HCT116 (cell line): ENCODE results near the gene CISTR. TPM values are rescaled to one million over a fixed set of nuclear protein-coding genes. Genes with fewer than 3 reads are reported as not detected.

Experiments
- ATAC-seq: fragments of 200-7000 bp; cut with Tn5 transposase; 2 replicates; pipeline ENCODE4 v1.9.1; 2020; ENCODE audit warnings: mild to moderate bottlenecking, moderate library complexity
- BruUV-seq: library from RNA; stranded (reverse); fragments of 400-500 nt; replicated peaks from 2 replicates; lab custom pipeline; 2021; lab: Mats Ljungman, UMichigan
- CTCF ChIA-PET: fragments of 300-600 bp; sonication (Branson Sonifier 250); formaldehyde crosslinking; loops from one replicate; lab custom pipeline; 2021; ENCODE audit warnings: antibody characterized with exemption; lab: Charles Lee
- POLR2A ChIA-PET: fragments of 300-600, 350-600 bp; sonication (Branson Sonifier 250); formaldehyde crosslinking; loops from one replicate; lab custom pipeline; 2021; ENCODE audit warnings: antibody characterized with exemption; lab: Charles Lee
- RAD21 ChIA-PET, 2 experiments: fragments of 300-600 bp; sonication (Branson Sonifier 250); formaldehyde crosslinking; loops; one replicate each; lab custom pipeline; 2023; ENCODE audit warnings: low total read pairs in 2 of 2; ENCODE audit not compliant: uncharacterized antibody in 2 of 2, unreplicated experiment in 2 of 2, low non-redundant PET in 1 of 2; lab: Charles Lee
- DNase-seq: peaks from one replicate; pipeline ENCODE4 v3.0.0-alpha.2; 2010; ENCODE audit warnings: low read depth, low spot score
- H2AFZ ChIP-seq: fragments of 200-600 bp; shearing (Covaris generic), sonication (generic); 2 replicates; pipeline ENCODE4 v1.6.1; 2017; ENCODE audit warnings: low read depth, mixed run types, mixed read lengths, antibody characterized with exemption, low read length; ENCODE audit not compliant: poor library complexity, severe bottlenecking
- H3K27ac ChIP-seq: 2 replicates; pipeline ENCODE4 v1.5.1; 2012; ENCODE audit warnings: low read depth, low read length
- H3K27me3 ChIP-seq: fragments of 200-600 bp; sonication (generic); 2 replicates; pipeline ENCODE4 v1.6.1; 2016; ENCODE audit warnings: mixed run types, low read length, mixed read lengths; ENCODE audit not compliant: insufficient read depth
- H3K36me3 ChIP-seq, 2 experiments: fragments of 200-500 bp in 1 of 2; fragments of 200-600 bp in 1 of 2; sonication (Bioruptor generic) in 1 of 2; sonication (generic) in 1 of 2; 2 replicates each; pipeline versions ENCODE4 v1.5.1 to v1.6.1; 2014 to 2016; ENCODE audit warnings: low read length in 2 of 2, inconsistent platforms in 1 of 2, mixed read lengths in 1 of 2, mixed run types in 1 of 2; ENCODE audit not compliant: insufficient read depth in 2 of 2, control insufficient read depth in 1 of 2
- H3K4me1 ChIP-seq, 2 experiments: fragments of 200-600 bp in 1 of 2; sonication (generic) in 1 of 2; 2 replicates each; pipeline versions ENCODE4 v1.5.1 to v1.6.1; 2012 to 2017; ENCODE audit warnings: low read length in 2 of 2, inconsistent platforms in 1 of 2, mild to moderate bottlenecking in 1 of 2, mixed read lengths in 1 of 2, mixed run types in 1 of 2, moderate library complexity in 1 of 2; ENCODE audit not compliant: insufficient read depth in 2 of 2, control insufficient read depth in 1 of 2
- H3K4me2 ChIP-seq: fragments of 200-600 bp; sonication (generic); 2 replicates; pipeline ENCODE4 v1.6.1; 2017; ENCODE audit warnings: mixed run types, low read length, mixed read lengths
- H3K4me3 ChIP-seq, 2 experiments: fragments of 200-600 bp in 1 of 2; sonication (generic) in 1 of 2; replicated peaks in 1 of 2; 2 replicates each; pipeline ENCODE4 v1.5.1; 2011 to 2016; ENCODE audit warnings: low read length in 2 of 2, control low read depth in 1 of 2, low read depth in 1 of 2, mild to moderate bottlenecking in 1 of 2, mixed read lengths in 1 of 2, mixed run types in 1 of 2
- H3K79me2 ChIP-seq: fragments of 200-600 bp; sonication (generic); 2 replicates; pipeline ENCODE4 v1.6.1; 2017; ENCODE audit warnings: mild to moderate bottlenecking, mixed run types, low read length, moderate library complexity, mixed read lengths; ENCODE audit not compliant: insufficient read depth
- H3K9ac ChIP-seq: fragments of 200-600 bp; sonication (generic); 2 replicates; pipeline ENCODE4 v1.6.1; 2016; ENCODE audit warnings: low read length, mixed read lengths
- H3K9me2 ChIP-seq: fragments of 200-600 bp; sonication (generic), shearing (Covaris generic); 2 replicates; pipeline ENCODE4 v1.6.1; 2017; ENCODE audit warnings: mixed run types, mild to moderate bottlenecking, moderate library complexity; ENCODE audit not compliant: insufficient read depth
- H3K9me3 ChIP-seq, 2 experiments: fragments of 200-500 bp in 1 of 2; fragments of 200-600 bp in 1 of 2; sonication (Bioruptor generic) in 1 of 2; sonication (generic) in 1 of 2; 2 replicates each; pipeline ENCODE4 v1.6.1; 2014 to 2017; ENCODE audit warnings: low read length in 2 of 2, mixed read lengths in 2 of 2, inconsistent platforms in 1 of 2, low read depth in 1 of 2, mild to moderate bottlenecking in 1 of 2, mixed run types in 1 of 2, moderate library complexity in 1 of 2; ENCODE audit not compliant: control insufficient read depth in 1 of 2, insufficient read depth in 1 of 2
- H4K20me1 ChIP-seq: fragments of 200-600 bp; sonication (generic), shearing (Covaris generic); 2 replicates; pipeline ENCODE4 v1.6.1; 2017; ENCODE audit warnings: mixed run types, mild to moderate bottlenecking, moderate library complexity; ENCODE audit not compliant: insufficient read depth
- CEBPB ChIP-seq: IDR thresholded peaks from 2 replicates; pipeline ENCODE4 v1.6.1; 2012; ENCODE audit warnings: low read depth
- CTCF ChIP-seq, 3 experiments: fragments of 200-600 bp in 1 of 3; sonication (generic) in 1 of 3; IDR thresholded peaks in 2 of 3; conservative IDR thresholded peaks in 1 of 3; 2 replicates each; pipeline ENCODE4 v1.5.1; 2012 to 2017; ENCODE audit warnings: low read depth in 2 of 3, low read length in 2 of 3, antibody characterized with exemption in 1 of 3, borderline replicate concordance in 1 of 3, control low read depth in 1 of 3, mild to moderate bottlenecking in 1 of 3, mixed read lengths in 1 of 3, mixed run types in 1 of 3, moderate library complexity in 1 of 3; ENCODE audit not compliant: insufficient read depth in 1 of 3
- ELF1 ChIP-seq: IDR thresholded peaks from 2 replicates; pipeline ENCODE4 v1.6.1; 2012; ENCODE audit warnings: low read depth, borderline replicate concordance
- EZH2 ChIP-seq: fragments of 200-600 bp; sonication (generic); IDR thresholded peaks from 2 replicates; pipeline ENCODE4 v1.6.1; 2017; ENCODE audit warnings: antibody characterized with exemption, mixed run types
- FOSL1 ChIP-seq: IDR thresholded peaks from 2 replicates; pipeline ENCODE4 v1.6.1; 2012; ENCODE audit warnings: low read depth
- JUND ChIP-seq: IDR thresholded peaks from 2 replicates; pipeline ENCODE4 v1.6.1; 2012
- MAX ChIP-seq: IDR thresholded peaks from 2 replicates; pipeline ENCODE4 v1.6.1; 2012
- POLR2AphosphoS5 ChIP-seq: IDR thresholded peaks from 2 replicates; pipeline ENCODE4 v1.6.1; 2011; ENCODE audit warnings: mild to moderate bottlenecking, low read depth, low read length, moderate library complexity
- REST ChIP-seq: IDR thresholded peaks from 2 replicates; pipeline ENCODE4 v1.6.1; 2012; ENCODE audit warnings: low read depth
- intact Hi-C: fragments of 100-400 bp; cut with micrococcal nuclease; formaldehyde crosslinking; loops from 2 replicates; pipeline ENCODE4 v1.10.0; 2022
- total RNA-seq: library from RNA; stranded (reverse); gene quantifications from one replicate; pipeline ENCODE4 v1.2.1, GENCODE V29; 2021; ENCODE audit not compliant: unreplicated experiment

The CISTR gene
- total RNA-seq, 1 experiment from 2014 or later: not detected

GRCh38 chr12:53770281-53770680 lies 18.5 kb upstream of the CISTR start:
- peak overlapping the region; percentile 54 for H3K4me2 ChIP-seq
- H3K36me3 ChIP-seq: no peaks in the 10 kb centered on the region
- no peak overlapping the region for H3K9ac ChIP-seq
- ATAC-seq (peak; percentile 74), DNase-seq (peak; percentile 42)
- BruUV-seq: no TSS peak
- peaks cover 4% of the 10 kb centered on the region; the same call in 1 of the 2 replicates for H3K27me3 ChIP-seq
- TF ChIP-seq EZH2: no peak
- TF ChIP-seq JUND: peak; percentile 43; the same call in 1 of the 2 replicates
- TF ChIP-seq REST: no peak
- TF ChIP-seq FOSL1: peak; percentile 54; the same call in 1 of the 2 replicates
- no peaks in the 10 kb centered on the region for H3K79me2 ChIP-seq
- ChIA-PET CTCF (interaction anchor here (1.1 to 1.6 kb wide), 4 partner anchors 13 to 236 kb away, joined by 3 read pairs; no protein-coding TSS in a partner anchor), RAD21 (no interaction called here), POLR2A (no interaction called here)
- H4K20me1 ChIP-seq: no peaks in the 10 kb centered on the region
- intact Hi-C loops: no loop called here
- H3K9me2 ChIP-seq: no peaks in the 10 kb centered on the region
- peaks cover 9 to 15% of the 10 kb centered on the region in 2 experiments for H3K4me1 ChIP-seq
- no peak overlapping the region for H3K4me3 ChIP-seq
- H3K27ac ChIP-seq: no peak overlapping the region
- peak overlapping the region; percentile 7 for H2AFZ ChIP-seq
- H3K9me3 ChIP-seq: no peaks in the 10 kb centered on the region

- POLR2A ChIA-PET: no interaction called here
- Histone ChIP-seq H3K9me2 (no peaks in the 10 kb centered on the region), H2AFZ (no peak overlapping the region), H3K9me3 (no peaks in the 10 kb centered on the region), H3K27me3 (peaks cover 4% of the 10 kb centered on the region; the same call in 1 of the 2 replicates), H3K4me3 (no peak overlapping the region), H3K27ac (no peak overlapping the region), H3K36me3 (no peaks in the 10 kb centered on the region), H3K79me2 (no peaks in the 10 kb centered on the region), H3K4me1 (peaks cover 9 to 15% of the 10 kb centered on the region in 2 experiments), H3K4me2 (no peak overlapping the region), H4K20me1 (no peaks in the 10 kb centered on the region), H3K9ac (no peak overlapping the region)
- RAD21 ChIA-PET: no interaction called here
- CTCF ChIA-PET: interaction anchor here (0.7 to 1.9 kb wide), 5 partner anchors 12 to 448 kb away, joined by 3 to 7 read pairs (median 3); no protein-coding TSS in a partner anchor
- intact Hi-C loops: loop anchor here (5.0 kb wide), 2 partner anchors 218 to 438 kb away; partner anchors contain the start of gene HOXC10
- DNase-seq (no peak), ATAC-seq (no peak)
- no TSS peak for BruUV-seq
- TF ChIP-seq JUND (no peak), MAX (no peak), CEBPB (no peak), REST (no peak), EZH2 (no peak), ELF1 (no peak), CTCF (IDR thresholded peaks at IDR 0.05 in 2 of 3, conservative IDR thresholded peaks at IDR 0.05 in 1 of 3; ENCODE audit: borderline replicate concordance in 1 of 3, insufficient read depth in 1 of 3, low read depth in 2 of 3, low read length in 2 of 3) (no peak), FOSL1 (no peak), POLR2AphosphoS5 (no peak)
Measured at GRCh38 chr12:53768976-53769375, 17.2 kb upstream of the CISTR start.
